ENCODE results near the gene TJP3. TPM values are rescaled to one million over a fixed set of nuclear protein-coding genes. Genes with fewer than 3 reads are reported as not detected.

Gene TJP3
- total RNA-seq, 1 experiment from 2014 or later: not detected

DNA sequence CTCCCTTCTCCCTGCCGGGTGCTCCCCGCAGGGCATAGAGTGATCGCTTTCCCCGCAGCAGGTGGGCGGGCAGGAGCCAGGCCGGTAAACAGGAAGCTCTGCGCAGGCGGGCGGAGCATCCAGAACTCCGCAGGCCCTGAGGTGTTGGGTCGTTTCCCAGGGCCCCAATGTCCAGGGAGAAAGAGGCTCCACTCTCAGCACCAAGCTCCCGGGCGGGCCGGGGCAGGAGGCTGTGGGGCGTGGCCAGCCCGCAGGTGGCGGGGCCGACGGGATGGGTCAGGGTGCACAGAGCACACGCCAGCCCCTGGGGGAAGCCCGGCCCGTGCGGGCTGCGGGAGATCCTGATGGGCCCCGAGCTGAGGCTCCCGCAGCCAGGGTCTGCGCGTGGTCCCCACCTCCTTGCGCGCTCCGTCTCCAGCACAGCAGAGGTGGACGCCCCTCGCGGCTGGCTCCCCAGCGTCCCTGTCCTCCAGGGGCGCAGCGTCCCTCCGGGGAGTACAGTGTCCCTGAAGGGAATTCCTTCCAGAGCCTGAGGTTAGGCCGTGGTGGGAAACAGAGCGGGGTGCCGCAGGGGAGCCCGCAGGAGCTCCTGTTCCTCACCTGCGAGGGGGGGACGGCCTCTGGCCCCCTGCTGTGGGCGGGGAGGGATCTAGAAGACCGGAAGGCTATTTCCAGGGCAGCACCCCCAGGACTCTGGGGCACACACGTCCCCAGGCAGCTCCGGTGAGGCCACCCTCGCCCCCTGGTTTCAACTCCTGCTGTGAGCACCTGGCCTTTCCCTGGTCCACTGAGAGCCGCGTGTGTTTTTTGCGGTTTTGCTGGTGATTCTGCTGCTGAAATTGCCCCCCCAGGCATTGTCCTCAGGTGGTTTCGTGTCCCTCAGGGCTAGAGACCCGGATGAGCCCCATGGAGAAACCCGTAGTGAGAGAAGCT is 20.1 kb upstream of the TJP3 start:
- DNase-seq (ENCODE audit: low spot score): no peak
- Histone ChIP-seq H3K27ac (ENCODE audit: low read depth, low read length, poor library complexity, severe bottlenecking) (peak overlapping the region; percentile 16), H3K36me3 (ENCODE audit: insufficient read depth, low read length, poor library complexity, severe bottlenecking) (no peaks in the 10 kb centered on the region), H3K9me3 (ENCODE audit: low read depth, low read length, poor library complexity, severe bottlenecking) (peaks cover 8% of the 10 kb centered on the region), H3K4me3 (ENCODE audit: low read depth, low read length, poor library complexity, severe bottlenecking) (peak overlapping the region; percentile 10), H3K27me3 (replicated peaks; ENCODE audit: insufficient read depth, low read depth, low read length, poor library complexity) (no peaks in the 10 kb centered on the region), H3K4me1 (ENCODE audit: insufficient read depth, low read length, poor library complexity, severe bottlenecking) (peaks cover 22% of the 10 kb centered on the region)
- TF ChIP-seq, protein P1, sequence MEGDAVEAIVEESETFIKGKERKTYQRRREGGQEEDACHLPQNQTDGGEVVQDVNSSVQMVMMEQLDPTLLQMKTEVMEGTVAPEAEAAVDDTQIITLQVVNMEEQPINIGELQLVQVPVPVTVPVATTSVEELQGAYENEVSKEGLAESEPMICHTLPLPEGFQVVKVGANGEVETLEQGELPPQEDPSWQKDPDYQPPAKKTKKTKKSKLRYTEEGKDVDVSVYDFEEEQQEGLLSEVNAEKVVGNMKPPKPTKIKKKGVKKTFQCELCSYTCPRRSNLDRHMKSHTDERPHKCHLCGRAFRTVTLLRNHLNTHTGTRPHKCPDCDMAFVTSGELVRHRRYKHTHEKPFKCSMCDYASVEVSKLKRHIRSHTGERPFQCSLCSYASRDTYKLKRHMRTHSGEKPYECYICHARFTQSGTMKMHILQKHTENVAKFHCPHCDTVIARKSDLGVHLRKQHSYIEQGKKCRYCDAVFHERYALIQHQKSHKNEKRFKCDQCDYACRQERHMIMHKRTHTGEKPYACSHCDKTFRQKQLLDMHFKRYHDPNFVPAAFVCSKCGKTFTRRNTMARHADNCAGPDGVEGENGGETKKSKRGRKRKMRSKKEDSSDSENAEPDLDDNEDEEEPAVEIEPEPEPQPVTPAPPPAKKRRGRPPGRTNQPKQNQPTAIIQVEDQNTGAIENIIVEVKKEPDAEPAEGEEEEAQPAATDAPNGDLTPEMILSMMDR (conservative IDR thresholded peaks at IDR 0.05; ENCODE audit: low read depth, low read length): no peak
- no peak for TF ChIP-seq EZH2 (IDR thresholded peaks at IDR 0.05; ENCODE audit: borderline replicate concordance, low read depth, low read length, poor library complexity, severe bottlenecking)
- intact Hi-C loops (cut with micrococcal nuclease; ENCODE audit: unreplicated experiment): no loop called here
- BruUV-seq (replicated peaks): no TSS peak
- ChIA-PET CTCF (no interaction called here), POLR2A (ENCODE audit: low non-redundant PET) (no interaction called here)

DNA sequence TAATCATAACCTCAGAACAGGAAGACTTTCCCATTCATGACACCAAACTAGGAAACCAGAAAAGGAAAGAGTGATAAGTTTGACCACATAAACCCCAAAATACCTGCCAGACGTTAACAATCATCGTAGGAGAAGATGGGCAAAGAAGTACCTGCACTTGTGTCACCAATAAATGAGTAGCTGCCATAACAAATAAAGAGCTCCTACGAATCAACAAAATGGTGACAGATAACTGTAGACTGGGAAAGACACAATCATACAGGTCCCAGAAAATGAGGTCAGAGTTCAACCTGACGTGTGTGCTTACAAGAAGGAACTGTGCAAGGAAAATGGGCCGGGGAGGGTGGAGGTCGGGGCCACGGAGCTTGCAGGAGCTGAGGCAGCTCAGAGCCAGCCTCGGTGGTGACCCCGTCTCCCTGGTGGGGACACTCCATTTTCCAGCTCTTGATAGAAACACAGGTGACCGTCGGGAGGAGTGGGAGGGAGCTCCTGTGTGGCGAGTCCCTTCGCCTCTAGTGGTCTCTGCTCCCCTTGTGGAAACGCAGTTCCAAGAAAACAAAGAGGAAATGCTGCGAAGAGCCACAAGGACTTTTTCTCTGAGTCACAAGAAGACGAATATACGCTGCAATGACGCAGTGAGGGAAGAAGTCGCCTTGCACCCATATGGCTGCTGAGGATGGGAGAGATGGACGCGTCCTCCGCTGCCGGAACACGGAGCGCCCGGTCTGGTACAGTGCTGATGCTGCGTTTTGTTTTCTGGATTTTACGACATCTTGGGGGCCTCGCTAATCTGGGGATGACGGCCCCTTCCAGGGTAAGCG is 17.4 kb upstream of the TJP3 start:
- Histone ChIP-seq H3K9me3 (ENCODE audit: low read depth, low read length, poor library complexity, severe bottlenecking) (no peaks in the 10 kb centered on the region), H3K4me1 (ENCODE audit: insufficient read depth, low read length, poor library complexity, severe bottlenecking) (peaks cover 12% of the 10 kb centered on the region), H3K27ac (ENCODE audit: low read depth, low read length, poor library complexity, severe bottlenecking) (no peak overlapping the region), H3K36me3 (ENCODE audit: insufficient read depth, low read length, poor library complexity, severe bottlenecking) (no peaks in the 10 kb centered on the region), H3K27me3 (replicated peaks; ENCODE audit: insufficient read depth, low read depth, low read length, poor library complexity) (no peaks in the 10 kb centered on the region), H3K4me3 (ENCODE audit: low read depth, low read length, poor library complexity, severe bottlenecking) (no peak overlapping the region)
- CTCF ChIA-PET: interaction anchor here (0.5 to 0.7 kb wide), 5 partner anchors 9 to 297 kb away, joined by 3 to 8 read pairs (median 3); partner anchors contain the start of gene PIP5K1C
- TF ChIP-seq, protein P1 (conservative IDR thresholded peaks at IDR 0.05; ENCODE audit: low read depth, low read length): no peak
- TF ChIP-seq EZH2 (IDR thresholded peaks at IDR 0.05; ENCODE audit: borderline replicate concordance, low read depth, low read length, poor library complexity, severe bottlenecking): no peak
- no peak for DNase-seq (ENCODE audit: low spot score)
- BruUV-seq (replicated peaks): no TSS peak
- intact Hi-C loops (cut with micrococcal nuclease; ENCODE audit: unreplicated experiment): no loop called here
- POLR2A ChIA-PET (ENCODE audit: low non-redundant PET): no interaction called here

DNA sequence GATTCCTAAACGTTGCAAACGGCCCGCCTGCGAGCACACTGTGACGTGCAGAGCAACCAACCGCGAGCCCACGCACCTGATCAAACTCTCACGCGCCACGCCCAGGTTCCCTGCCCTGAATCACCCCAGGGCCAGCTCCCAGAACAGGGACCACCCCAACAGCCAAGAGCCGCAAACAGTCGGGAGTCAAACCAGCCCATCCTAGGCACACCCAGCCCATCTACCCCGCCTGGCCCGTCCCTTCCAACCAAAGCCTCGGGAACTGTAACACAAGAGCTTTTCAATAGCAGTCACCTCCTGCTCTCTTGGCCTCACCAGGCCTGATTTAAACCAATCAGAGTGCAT is 16.8 kb upstream of the TJP3 start:
- ChIA-PET POLR2A (ENCODE audit: low non-redundant PET) (no interaction called here), CTCF (interaction anchor here (0.5 kb wide), 2 partner anchors 9 to 69 kb away, joined by 3 read pairs; partner anchors contain the start of gene PIP5K1C)
- peaks cover 12% of the 10 kb centered on the region for H3K4me1 ChIP-seq (ENCODE audit: insufficient read depth, low read length, poor library complexity, severe bottlenecking)
- no peaks in the 10 kb centered on the region for H3K36me3 ChIP-seq (ENCODE audit: insufficient read depth, low read length, poor library complexity, severe bottlenecking)
- no peak for DNase-seq (ENCODE audit: low spot score)
- H3K27me3 ChIP-seq (replicated peaks; ENCODE audit: insufficient read depth, low read depth, low read length, poor library complexity): no peaks in the 10 kb centered on the region
- no peak overlapping the region for H3K4me3 ChIP-seq (ENCODE audit: low read depth, low read length, poor library complexity, severe bottlenecking)
- no peaks in the 10 kb centered on the region for H3K9me3 ChIP-seq (ENCODE audit: low read depth, low read length, poor library complexity, severe bottlenecking)
- no TSS peak for BruUV-seq (replicated peaks)
- intact Hi-C loops (cut with micrococcal nuclease; ENCODE audit: unreplicated experiment): no loop called here
- H3K27ac ChIP-seq (ENCODE audit: low read depth, low read length, poor library complexity, severe bottlenecking): no peak overlapping the region
- TF ChIP-seq, protein P1 (conservative IDR thresholded peaks at IDR 0.05; ENCODE audit: low read depth, low read length): no peak
- TF ChIP-seq EZH2 (IDR thresholded peaks at IDR 0.05; ENCODE audit: borderline replicate concordance, low read depth, low read length, poor library complexity, severe bottlenecking): no peak
